Activated CD4-positive, alpha-beta T cell treated with anti-CD3 and anti-CD28 coated beads, Interleukin-2, amount 10 ng/mL, durations not matched to agents 7 days and 5 days (primary cell): Measurements from ENCODE around the gene SEZ6. TPM values are rescaled to one million over a fixed set of nuclear protein-coding genes. Genes with fewer than 3 reads are reported as not detected.
A peak's percentile ranks its signal among the peaks of the same experiment; 100 is the strongest.

Experiments used
- CTCF ChIA-PET: fragments of 350-600 bp; sonication (Branson Sonifier 250); formaldehyde crosslinking; loops from one replicate; lab custom pipeline; 2021; ENCODE audit warnings: antibody characterized with exemption; lab: Charles Lee
- POLR2A ChIA-PET: fragments of 350-600 bp; sonication (Branson Sonifier 250); formaldehyde crosslinking; loops from one replicate; lab custom pipeline; 2021; ENCODE audit warnings: antibody characterized with exemption; lab: Charles Lee
- DNase-seq: peaks from one replicate; pipeline ENCODE4 v3.0.0-alpha.2; 2020
- H3K27ac Mint-ChIP-seq: one replicate; pipeline ENCODE4 v1.8.0; 2021; ENCODE audit warnings: mild to moderate bottlenecking, moderate library complexity, mixed read lengths
- H3K27me3 Mint-ChIP-seq: one replicate; pipeline ENCODE4 v1.8.0; 2021; ENCODE audit warnings: mixed read lengths
- H3K36me3 Mint-ChIP-seq: one replicate; pipeline ENCODE4 v1.8.0; 2021; ENCODE audit warnings: low read depth, mixed read lengths
- H3K4me1 Mint-ChIP-seq: one replicate; pipeline ENCODE4 v1.8.0; 2021; ENCODE audit warnings: mixed read lengths
- H3K4me3 Mint-ChIP-seq: one replicate; pipeline ENCODE4 v1.8.0; 2021; ENCODE audit warnings: mild to moderate bottlenecking, moderate library complexity, mixed read lengths
- H3K9me3 Mint-ChIP-seq: one replicate; pipeline ENCODE4 v1.8.0; 2021; ENCODE audit warnings: mixed read lengths
- total RNA-seq, 2 experiments: library from RNA; stranded (reverse); gene quantifications; one replicate each; pipeline ENCODE4 v1.2.3, GENCODE V29; 2021

Gene SEZ6
- total RNA-seq, 2 experiments from 2014 or later = not detected

GRCh38 chr17:28951428-28951990 is 54.3 kb downstream of the SEZ6 start, which contains the start of gene PHF12:
TSS of gene PHF12 (minus strand) at chr17:28951518. CDS start at chr17:28950960, 558 bp downstream.
- Mint-ChIP-seq H3K27me3 (no peaks in the 10 kb centered on the region), H3K4me1 (peaks cover 21% of the 10 kb centered on the region), H3K4me3 (peak within 1 kb of the TSS; percentile 92), H3K36me3 (peaks cover 26% of the 10 kb centered on the region), H3K9me3 (no peaks in the 10 kb centered on the region), H3K27ac (peak within 1 kb of the TSS; percentile 92)
- peak; percentile 100 for DNase-seq
- ChIA-PET POLR2A (interaction anchor here (0.8 to 1.6 kb wide), 3 partner anchors 189 to 232 kb away, joined by 3 to 10 read pairs (median 3); partner anchors contain the start of gene RPL23A), CTCF (interaction anchor here (0.7 to 4.2 kb wide), 11 partner anchors 12 to 232 kb away, joined by 3 to 41 read pairs (median 5); partner anchors contain the start of genes DHRS13, RPL23A and TLCD1)

GRCh38 chr17:28950752-28951427 is 54.9 kb downstream of the SEZ6 start:
- H3K27ac Mint-ChIP-seq = peak overlapping the region; percentile 92
- CTCF ChIA-PET = interaction anchor here (0.7 to 4.2 kb wide), 15 partner anchors 13 to 231 kb away, joined by 3 to 41 read pairs (median 6); partner anchors contain the start of genes DHRS13, RPL23A and TLCD1
- no peak for DNase-seq
- peaks cover 31% of the 10 kb centered on the region for H3K36me3 Mint-ChIP-seq
- no peaks in the 10 kb centered on the region for H3K9me3 Mint-ChIP-seq
- H3K27me3 Mint-ChIP-seq = no peaks in the 10 kb centered on the region
- H3K4me1 Mint-ChIP-seq = peaks cover 28% of the 10 kb centered on the region
- H3K4me3 Mint-ChIP-seq = peak overlapping the region; percentile 92
- POLR2A ChIA-PET = interaction anchor here (0.8 to 1.6 kb wide), 3 partner anchors 189 to 231 kb away, joined by 3 to 10 read pairs (median 3); partner anchors contain the start of gene RPL23A

GRCh38 chr17:28950017-28950751 is 55.6 kb downstream of the SEZ6 start:
- DNase-seq = peak; percentile 62
- Mint-ChIP-seq H3K27ac (peak overlapping the region; percentile 92), H3K27me3 (no peaks in the 10 kb centered on the region), H3K9me3 (no peaks in the 10 kb centered on the region), H3K4me1 (peaks cover 35% of the 10 kb centered on the region), H3K4me3 (peak overlapping the region; percentile 92), H3K36me3 (peaks cover 35% of the 10 kb centered on the region)
- ChIA-PET POLR2A (interaction anchor here (0.7 to 1.1 kb wide), 4 partner anchors 27 to 234 kb away, joined by 3 to 5 read pairs (median 4); no protein-coding TSS in a partner anchor), CTCF (interaction anchor here (0.6 to 4.2 kb wide), 21 partner anchors 12 to 1480 kb away, joined by 3 to 23 read pairs (median 4); partner anchors contain the start of gene TLCD1)

- DNase-seq = peak; percentile 53
- H3K36me3 Mint-ChIP-seq = peaks cover 41% of the 10 kb centered on the region
- peak overlapping the region; percentile 93 for H3K27ac Mint-ChIP-seq
- CTCF ChIA-PET = interaction anchor here (0.6 to 4.2 kb wide), 22 partner anchors 11 to 1480 kb away, joined by 3 to 23 read pairs (median 4); partner anchors contain the start of gene TLCD1
- H3K4me1 Mint-ChIP-seq = peaks cover 41% of the 10 kb centered on the region
- POLR2A ChIA-PET = interaction anchor here (0.6 to 1.1 kb wide), 5 partner anchors 26 to 341 kb away, joined by 3 to 5 read pairs (median 3); no protein-coding TSS in a partner anchor
- no peaks in the 10 kb centered on the region for H3K27me3 Mint-ChIP-seq
- H3K9me3 Mint-ChIP-seq = no peaks in the 10 kb centered on the region
- peak overlapping the region; percentile 92 for H3K4me3 Mint-ChIP-seq
These were observed 56.4 kb downstream of the SEZ6 start for GRCh38 chr17:28949185-28950016.

- H3K27ac Mint-ChIP-seq = peak overlapping the region; percentile 93
- H3K4me3 Mint-ChIP-seq = peak overlapping the region; percentile 92
- DNase-seq = no peak
- H3K36me3 Mint-ChIP-seq = peaks cover 47% of the 10 kb centered on the region
- peaks cover 47% of the 10 kb centered on the region for H3K4me1 Mint-ChIP-seq
- CTCF ChIA-PET = interaction anchor here (0.6 to 4.2 kb wide), 6 partner anchors 10 to 222 kb away, joined by 3 to 23 read pairs (median 6); partner anchors contain the start of gene TLCD1
- no peaks in the 10 kb centered on the region for H3K9me3 Mint-ChIP-seq
- POLR2A ChIA-PET = no interaction called here
- no peaks in the 10 kb centered on the region for H3K27me3 Mint-ChIP-seq
These were observed 57.0 kb downstream of the SEZ6 start for GRCh38 chr17:28948873-28949184.

- CTCF ChIA-PET = interaction anchor here (0.7 to 4.2 kb wide), 3 partner anchors 10 to 222 kb away, joined by 3 to 15 read pairs (median 6); no protein-coding TSS in a partner anchor
- no peak for DNase-seq
- POLR2A ChIA-PET = no interaction called here
- H3K4me1 Mint-ChIP-seq = peaks cover 51% of the 10 kb centered on the region
- H3K4me3 Mint-ChIP-seq = peak overlapping the region; percentile 92
- H3K27ac Mint-ChIP-seq = peak overlapping the region; percentile 93
- H3K27me3 Mint-ChIP-seq = no peaks in the 10 kb centered on the region
- H3K36me3 Mint-ChIP-seq = peaks cover 52% of the 10 kb centered on the region
- no peaks in the 10 kb centered on the region for H3K9me3 Mint-ChIP-seq
These were observed 57.5 kb downstream of the SEZ6 start for GRCh38 chr17:28948342-28948741.

GRCh38 chr17:28947639-28948038 is 58.2 kb downstream of the SEZ6 start:
- Mint-ChIP-seq H3K4me1 (peaks cover 53% of the 10 kb centered on the region), H3K27me3 (no peaks in the 10 kb centered on the region), H3K4me3 (peak overlapping the region; percentile 92), H3K9me3 (no peaks in the 10 kb centered on the region), H3K36me3 (peaks cover 57% of the 10 kb centered on the region), H3K27ac (peak overlapping the region; percentile 78)
- no peak for DNase-seq
- POLR2A ChIA-PET = no interaction called here
- CTCF ChIA-PET = interaction anchor here (0.7 to 4.2 kb wide), 3 partner anchors 9 to 221 kb away, joined by 3 to 15 read pairs (median 6); no protein-coding TSS in a partner anchor

- ChIA-PET POLR2A (no interaction called here), CTCF (interaction anchor here (1.1 to 2.1 kb wide), 7 partner anchors 10 to 219 kb away, joined by 3 to 7 read pairs (median 4); partner anchors contain the start of gene DHRS13)
- Mint-ChIP-seq H3K9me3 (no peaks in the 10 kb centered on the region), H3K27ac (peak overlapping the region; percentile 84), H3K4me3 (peak overlapping the region; percentile 34), H3K36me3 (peaks cover 61% of the 10 kb centered on the region), H3K27me3 (no peaks in the 10 kb centered on the region), H3K4me1 (peaks cover 62% of the 10 kb centered on the region)
- DNase-seq = no peak
These were observed 59.6 kb downstream of the SEZ6 start for GRCh38 chr17:28946239-28946638.

- H3K9me3 Mint-ChIP-seq = no peaks in the 10 kb centered on the region
- CTCF ChIA-PET = interaction anchor here (0.7 to 2.0 kb wide), 8 partner anchors 9 to 218 kb away, joined by 3 to 7 read pairs (median 4); partner anchors contain the start of gene DHRS13
- peaks cover 72% of the 10 kb centered on the region for H3K4me1 Mint-ChIP-seq
- no peak overlapping the region for H3K4me3 Mint-ChIP-seq
- no peaks in the 10 kb centered on the region for H3K27me3 Mint-ChIP-seq
- no peak for DNase-seq
- H3K36me3 Mint-ChIP-seq = peaks cover 62% of the 10 kb centered on the region
- POLR2A ChIA-PET = no interaction called here
- H3K27ac Mint-ChIP-seq = peak overlapping the region; percentile 47
These were observed 60.7 kb downstream of the SEZ6 start for GRCh38 chr17:28944862-28945741.

GRCh38 chr17:28944343-28944742 is 61.5 kb downstream of the SEZ6 start:
- Mint-ChIP-seq H3K27ac (no peak overlapping the region), H3K9me3 (no peaks in the 10 kb centered on the region), H3K36me3 (peaks cover 67% of the 10 kb centered on the region), H3K4me3 (no peak overlapping the region), H3K27me3 (no peaks in the 10 kb centered on the region), H3K4me1 (peaks cover 80% of the 10 kb centered on the region)
- CTCF ChIA-PET = interaction anchor here (0.9 to 2.7 kb wide), 5 partner anchors 12 to 218 kb away, joined by 3 to 11 read pairs (median 4); partner anchors contain the start of gene TLCD1
- DNase-seq = no peak
- POLR2A ChIA-PET = no interaction called here
